ENCODE results near the gene GRK5. TPM values are rescaled to one million over a fixed set of nuclear protein-coding genes. Genes with fewer than 3 reads are reported as not detected.
A peak's percentile ranks its signal among the peaks of the same experiment; 100 is the strongest.

The GRK5 gene
- total RNA-seq, 1 donor from 2014 or later, result 163 TPM

- Mint-ChIP-seq H3K4me3 (ENCODE audit: unreplicated experiment) (no peak overlapping the region), H3K4me1 (ENCODE audit: unreplicated experiment) (peaks cover 56% of the 10 kb centered on the region), H3K27ac (ENCODE audit: unreplicated experiment) (peak overlapping the region; percentile 65), H3K9me3 (ENCODE audit: unreplicated experiment) (no peaks in the 10 kb centered on the region), H3K27me3 (ENCODE audit: unreplicated experiment) (no peaks in the 10 kb centered on the region), H3K36me3 (ENCODE audit: low read depth, unreplicated experiment) (peaks cover 6% of the 10 kb centered on the region)
- no peak for DNase-seq (ENCODE audit: low spot score)
- TF ChIP-seq CTCF (IDR thresholded peaks at IDR 0.05; ENCODE audit: unreplicated experiment), result no peak
These were observed 36.1 kb downstream of the GRK5 start for GRCh38 chr10:119243488-119243887.

DNA sequence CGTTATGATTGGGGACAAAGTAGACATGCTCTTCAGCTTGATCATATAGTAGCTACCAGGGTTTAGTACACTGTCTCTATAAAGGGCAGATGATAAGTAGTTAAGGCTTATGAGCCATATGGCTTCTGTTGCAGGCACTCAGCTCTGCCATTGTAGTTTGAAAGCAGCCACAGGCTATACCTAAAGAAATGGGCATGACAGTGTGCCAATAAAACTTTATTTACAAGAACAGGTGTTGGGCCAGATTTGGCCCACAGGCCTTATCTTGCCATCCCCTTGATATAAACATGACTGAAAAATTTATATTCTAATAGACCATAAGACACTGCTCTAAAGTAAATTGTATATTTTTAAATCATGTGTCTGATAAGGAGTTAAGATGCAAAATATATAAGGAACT, 36.6 kb downstream of the GRK5 start:
- Mint-ChIP-seq H3K9me3 (ENCODE audit: unreplicated experiment) (no peaks in the 10 kb centered on the region), H3K4me1 (ENCODE audit: unreplicated experiment) (peaks cover 56% of the 10 kb centered on the region), H3K27ac (ENCODE audit: unreplicated experiment) (peak overlapping the region; percentile 65), H3K27me3 (ENCODE audit: unreplicated experiment) (no peaks in the 10 kb centered on the region), H3K36me3 (ENCODE audit: low read depth, unreplicated experiment) (peaks cover 4% of the 10 kb centered on the region), H3K4me3 (ENCODE audit: unreplicated experiment) (no peak overlapping the region)
- DNase-seq (ENCODE audit: low spot score), result no peak
- TF ChIP-seq CTCF (IDR thresholded peaks at IDR 0.05; ENCODE audit: unreplicated experiment), result no peak

DNA sequence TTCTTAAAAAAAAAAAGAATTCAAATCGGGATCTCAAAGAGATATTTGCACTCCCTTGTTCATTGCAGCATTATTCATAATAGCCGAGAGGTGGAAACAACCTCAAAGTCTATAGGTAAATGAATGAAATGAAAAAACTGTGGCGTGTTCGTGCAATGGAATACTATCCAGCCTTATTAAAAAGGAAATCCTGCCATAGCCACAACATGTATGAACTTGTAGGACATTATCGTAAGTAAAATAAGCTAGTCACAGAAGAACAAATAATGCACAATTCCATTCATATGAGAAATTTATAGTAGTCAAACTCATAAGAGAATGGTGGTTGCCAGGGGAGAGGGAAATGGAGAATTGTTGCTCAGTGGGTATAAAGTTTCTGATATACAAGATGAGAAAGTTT, 37.9 kb downstream of the GRK5 start:
- no peak for TF ChIP-seq CTCF (IDR thresholded peaks at IDR 0.05; ENCODE audit: unreplicated experiment)
- no peaks in the 10 kb centered on the region for H3K36me3 Mint-ChIP-seq (ENCODE audit: low read depth, unreplicated experiment)
- no peak overlapping the region for H3K4me3 Mint-ChIP-seq (ENCODE audit: unreplicated experiment)
- no peak for DNase-seq (ENCODE audit: low spot score)
- H3K27ac Mint-ChIP-seq (ENCODE audit: unreplicated experiment), result no peak overlapping the region
- H3K4me1 Mint-ChIP-seq (ENCODE audit: unreplicated experiment), result peaks cover 54% of the 10 kb centered on the region
- H3K27me3 Mint-ChIP-seq (ENCODE audit: unreplicated experiment), result no peaks in the 10 kb centered on the region
- no peaks in the 10 kb centered on the region for H3K9me3 Mint-ChIP-seq (ENCODE audit: unreplicated experiment)

DNA sequence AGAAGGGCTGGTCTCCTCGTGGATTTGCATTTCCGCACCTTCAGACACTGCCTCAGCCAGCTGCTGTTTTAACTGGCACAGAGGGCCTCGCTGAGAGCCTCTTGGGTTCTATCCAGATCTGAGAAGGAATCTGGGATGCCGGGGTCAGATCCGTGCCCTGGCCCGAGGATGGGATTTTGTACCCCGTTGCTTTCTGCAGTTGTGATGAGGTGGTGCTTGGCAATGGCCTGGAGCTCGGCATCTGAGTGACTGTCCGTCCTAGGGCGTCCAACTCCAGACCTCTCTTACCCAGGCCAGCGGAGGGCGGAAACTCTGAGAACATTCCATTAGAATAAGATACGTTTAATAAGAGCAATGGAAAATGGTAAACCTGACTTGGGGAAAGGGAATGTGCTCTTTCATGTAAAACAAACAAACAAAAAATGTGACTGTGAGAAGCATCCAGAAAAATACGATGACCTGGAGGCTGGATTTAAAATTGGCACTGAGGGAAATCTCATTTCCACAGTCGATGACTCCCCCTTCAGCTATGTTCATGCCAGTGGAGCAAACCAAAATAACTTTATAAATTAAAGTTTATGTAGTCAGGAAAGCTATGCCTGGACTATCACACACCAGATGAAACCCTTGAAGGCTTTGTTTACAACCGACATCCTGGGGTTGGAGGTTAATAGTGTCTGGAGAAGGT, 39.6 kb downstream of the GRK5 start:
- no peak for DNase-seq (ENCODE audit: low spot score)
- H3K4me3 Mint-ChIP-seq (ENCODE audit: unreplicated experiment), result no peak overlapping the region
- H3K27ac Mint-ChIP-seq (ENCODE audit: unreplicated experiment), result no peak overlapping the region
- peaks cover 6% of the 10 kb centered on the region for H3K36me3 Mint-ChIP-seq (ENCODE audit: low read depth, unreplicated experiment)
- no peaks in the 10 kb centered on the region for H3K9me3 Mint-ChIP-seq (ENCODE audit: unreplicated experiment)
- TF ChIP-seq CTCF (IDR thresholded peaks at IDR 0.05; ENCODE audit: unreplicated experiment), result no peak
- peaks cover 2% of the 10 kb centered on the region for H3K27me3 Mint-ChIP-seq (ENCODE audit: unreplicated experiment)
- H3K4me1 Mint-ChIP-seq (ENCODE audit: unreplicated experiment), result peaks cover 53% of the 10 kb centered on the region

DNA sequence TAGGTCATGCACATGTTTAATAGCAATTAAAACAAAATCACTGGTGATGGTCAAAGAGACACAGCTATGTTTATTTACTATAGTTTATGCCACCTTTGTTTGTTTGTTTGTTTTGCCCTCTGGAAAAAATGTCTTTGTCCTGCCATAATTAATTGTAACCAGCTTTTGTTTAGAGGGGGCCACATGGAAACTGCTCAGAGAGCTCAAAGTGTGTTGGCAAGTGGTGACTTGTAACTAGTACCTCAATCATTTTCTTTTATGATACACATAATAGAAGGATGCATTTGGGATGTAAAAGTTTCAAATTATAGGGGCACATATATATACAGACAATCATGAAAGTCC, 40.2 kb downstream of the GRK5 start:
- Mint-ChIP-seq H3K4me3 (ENCODE audit: unreplicated experiment) (no peak overlapping the region), H3K27ac (ENCODE audit: unreplicated experiment) (no peak overlapping the region), H3K9me3 (ENCODE audit: unreplicated experiment) (no peaks in the 10 kb centered on the region), H3K27me3 (ENCODE audit: unreplicated experiment) (peaks cover 3% of the 10 kb centered on the region), H3K36me3 (ENCODE audit: low read depth, unreplicated experiment) (peaks cover 8% of the 10 kb centered on the region), H3K4me1 (ENCODE audit: unreplicated experiment) (peaks cover 53% of the 10 kb centered on the region)
- DNase-seq (ENCODE audit: low spot score), result no peak
- no peak for TF ChIP-seq CTCF (IDR thresholded peaks at IDR 0.05; ENCODE audit: unreplicated experiment)

Measured in endothelial cell (in vitro differentiated cells).